HG03460 (cell line): ENCODE measurements around the gene NDUFV1.

Experiments
- ATAC-seq: cut with Tn5 transposase; IDR thresholded peaks from one replicate; pipeline ENCODE4 v1.9.1; 2021; ENCODE audit not compliant: unreplicated experiment

The NDUFV1 gene

GRCh38 chr11:67639438-67639859 lies 32.7 kb downstream of the NDUFV1 start, which contains the start of gene TBX10:
Gene TBX10 (minus strand): TSS chr11:67639763. CDS start chr11:67639472, 291 bp downstream.
- ATAC-seq: no peak

- ATAC-seq: no peak
Measured at GRCh38 chr11:67640021-67640757, 33.5 kb downstream of the NDUFV1 start.

- ATAC-seq: no peak
Measured at GRCh38 chr11:67640758-67641337, 34.1 kb downstream of the NDUFV1 start.

- ATAC-seq: no peak
Measured at GRCh38 chr11:67641338-67642172, 34.8 kb downstream of the NDUFV1 start.

- no peak for ATAC-seq
Measured at GRCh38 chr11:67642173-67643120, 35.7 kb downstream of the NDUFV1 start.

GRCh38 chr11:67644042-67644441 lies 37.3 kb downstream of the NDUFV1 start:
- no peak for ATAC-seq

- ATAC-seq: no peak
Measured at GRCh38 chr11:67644472-67645418, 38.0 kb downstream of the NDUFV1 start.

- ATAC-seq: no peak
Measured at GRCh38 chr11:67645521-67646461, 39.1 kb downstream of the NDUFV1 start.

GRCh38 chr11:67646535-67647336 lies 40.0 kb downstream of the NDUFV1 start:
- no peak for ATAC-seq

GRCh38 chr11:67647471-67647870 lies 40.7 kb downstream of the NDUFV1 start:
- ATAC-seq: no peak

- no peak for ATAC-seq
Measured at GRCh38 chr11:67648140-67648795, 41.5 kb downstream of the NDUFV1 start.

- ATAC-seq: no peak
Measured at GRCh38 chr11:67648796-67649613, 42.3 kb downstream of the NDUFV1 start.

GRCh38 chr11:67649634-67650510 lies 43.1 kb downstream of the NDUFV1 start:
- ATAC-seq: no peak

- no peak for ATAC-seq
Measured at GRCh38 chr11:67651976-67652781, 45.4 kb downstream of the NDUFV1 start.
